Right lobe of liver (tissue), 6 donors: ENCODE data around the gene WDFY2. TPM values are rescaled to one million over a fixed set of nuclear protein-coding genes. Genes with fewer than 3 reads are reported as not detected.

Experiments
- ATAC-seq, 4 donors: fragments of 200-7000 bp; cut with Tn5 transposase; one replicate each; pipeline ENCODE4 v1.9.1; 2020; ENCODE audit warnings: mild to moderate bottlenecking in 4 of 4, moderate library complexity in 4 of 4
- DNase-seq, 3 donors: peaks; one replicate each; pipeline ENCODE4 v3.0.0-alpha.2; 2020
- H3K27ac ChIP-seq, 3 donors: fragments of 200-600 bp; one replicate each; pipeline ENCODE4 v1.8.0; 2022
- H3K27me3 ChIP-seq, 2 donors: fragments of 200-600 bp; one replicate each; pipeline ENCODE4 v1.8.0; 2022
- H3K36me3 ChIP-seq, 4 donors: fragments of 200-600 bp; sonication (generic) in 1 of 4; one replicate each; pipeline versions ENCODE4 v1.5.1 to v1.8.0; 2017 to 2022; ENCODE audit warnings: control low read depth in 1 of 4
- H3K4me1 ChIP-seq, 4 donors: fragments of 200-600 bp; sonication (generic) in 1 of 4; one replicate each; pipeline versions ENCODE4 v1.5.1 to v1.8.0; 2017 to 2022; ENCODE audit warnings: control low read depth in 1 of 4
- H3K4me3 ChIP-seq, 3 donors: fragments of 200-600 bp; one replicate each; pipeline ENCODE4 v1.8.0; 2022
- H3K9me3 ChIP-seq, 4 donors: fragments of 200-600 bp; sonication (generic) in 1 of 4; one replicate each; pipeline versions ENCODE4 v1.5.1 to v1.8.0; 2017 to 2022; ENCODE audit warnings: control low read depth in 1 of 4
- CTCF ChIP-seq, 4 donors: fragments of 200-600 bp in 3 of 4; fragments of 450-650 bp in 1 of 4; IDR thresholded peaks; one replicate each; pipeline versions ENCODE4 v1.5.1 to v1.8.0; 2016 to 2022; ENCODE audit warnings: antibody characterized with exemption in 4 of 4, mild to moderate bottlenecking in 2 of 4
- POLR2A ChIP-seq: fragments of 450-650 bp; IDR thresholded peaks from one replicate; pipeline ENCODE4 v1.6.1; 2017; ENCODE audit warnings: antibody characterized with exemption, mild to moderate bottlenecking
- WGBS: methylation state at CpG from one replicate; pipeline ENCODE4 v1.1.6; 2018; ENCODE audit warnings: low coverage, low lambda C conversion rate; ENCODE audit not compliant: insufficient coverage; ENCODE audit errors: missing lambda C conversion rate; 5-methylcytosine and 5-hydroxymethylcytosine counted together
- intact Hi-C, 2 donors: fragments of 100-400 bp; cut with DNase I; formaldehyde crosslinking; loops; one replicate each; pipeline versions ENCODE4 v1.11.2 to v1.14.1; 2022
- total RNA-seq, 6 experiments: library from RNA; depleted of rRNA in 2 of 6; stranded (reverse); fragments of >200 nt in 2 of 6; fragmentation: NEBNext Ultra II Directional in 3 of 6; extraction: Animal tissue kit (Norgen Biotek cat#: 25700) in 3 of 6; gene quantifications; one replicate each; pipeline versions ENCODE4 v1.1.0 to v1.2.4, GENCODE V29; 2016 to 2023
- donor health status: DM: no; HTN: yes; CAD: no.
- donor health status: DM: no; HTN: no; CAD: no.
- donor health status: DM: no; HTN: no; CAD: no.
- donor health status: DM: no; HTN: yes; CAD: no.
- donor health status: DM: no; HTN: yes; CAD: no.

The WDFY2 gene
- total RNA-seq, 6 experiments from 2014 or later, result 4.5 to 12.0 (median 7.3) TPM

GRCh38 chr13:51600703-51601102 lies 16.4 kb downstream of the WDFY2 start:
- no peaks in the 10 kb centered on the region for H3K36me3 ChIP-seq
- no peak overlapping the region for H3K27ac ChIP-seq
- ATAC-seq (no peak), DNase-seq (no peak)
- TF ChIP-seq POLR2A, result no peak
- TF ChIP-seq CTCF (IDR thresholded peaks at IDR 0.05), result no peak
- H3K4me1 ChIP-seq, result peaks cover 0 to 10% (median 0%) of the 10 kb centered on the region in 4 donors
- WGBS, result 90% methylated on average over 3 of the region's 3 CpGs
- no peak overlapping the region for H3K4me3 ChIP-seq
- no peaks in the 10 kb centered on the region for H3K27me3 ChIP-seq
- intact Hi-C loops, result no loop called here
- H3K9me3 ChIP-seq, result no peaks in the 10 kb centered on the region

DNA sequence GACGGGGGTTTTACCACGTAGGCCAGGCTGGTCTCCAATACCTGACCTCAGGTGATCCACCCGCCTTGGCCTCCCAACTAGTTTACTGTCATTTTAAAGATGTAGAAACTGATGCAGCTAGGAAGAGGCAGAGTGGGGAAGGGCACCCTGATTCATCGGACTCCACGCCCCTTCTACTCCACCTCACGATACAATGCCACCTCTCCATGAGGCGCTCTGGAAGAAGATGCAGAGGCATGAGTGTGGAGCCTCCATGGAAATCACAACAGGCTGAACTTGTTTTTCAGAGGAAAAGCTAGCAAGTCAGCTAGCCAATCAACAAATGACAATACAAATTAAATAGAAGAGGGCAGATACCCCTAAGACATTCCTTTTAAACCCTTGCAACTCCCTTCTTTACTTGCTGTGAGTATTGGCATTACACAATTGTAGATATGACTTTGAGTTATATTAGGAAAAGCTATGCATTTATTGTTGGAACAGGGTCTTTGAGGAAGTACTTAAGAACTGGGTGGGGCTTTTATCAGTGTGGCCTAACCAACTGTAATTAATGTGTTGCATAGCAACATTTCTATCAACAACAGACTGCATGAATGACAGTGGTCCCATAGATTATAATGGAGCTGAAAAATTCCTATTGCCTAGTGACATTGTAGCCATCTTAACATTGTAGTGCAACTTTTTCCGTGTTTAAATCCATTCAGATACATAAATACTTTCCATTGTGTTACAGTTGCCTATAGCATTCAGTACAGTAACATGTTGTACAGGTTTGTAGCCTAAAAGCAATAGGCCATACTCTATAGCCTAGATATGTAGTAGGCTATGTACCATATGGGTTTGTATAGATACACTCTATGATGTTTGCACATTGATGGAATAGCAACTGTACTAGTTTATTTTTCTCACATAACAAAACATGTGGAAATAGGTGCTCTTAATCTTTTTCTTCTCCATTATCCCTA lies 17.6 kb downstream of the WDFY2 start:
- no peak for DNase-seq
- no peak overlapping the region for H3K4me3 ChIP-seq
- H3K9me3 ChIP-seq, result no peaks in the 10 kb centered on the region
- no peak for ATAC-seq
- WGBS, result 89% methylated on average over 8 of the region's 8 CpGs
- intact Hi-C loops, result no loop called here
- no peaks in the 10 kb centered on the region for H3K27me3 ChIP-seq
- H3K36me3 ChIP-seq, result no peaks in the 10 kb centered on the region
- peaks cover 0 to 10% (median 0%) of the 10 kb centered on the region in 4 donors for H3K4me1 ChIP-seq
- TF ChIP-seq POLR2A (no peak), CTCF (IDR thresholded peaks at IDR 0.05) (no peak)
- no peak overlapping the region for H3K27ac ChIP-seq

- DNase-seq (no peak), ATAC-seq (peak; percentile 26 to 72 (median 58))
Measured at GRCh38 chr13:51603716-51604115, 19.5 kb downstream of the WDFY2 start.

GRCh38 chr13:51605698-51606097 lies 21.4 kb downstream of the WDFY2 start:
- H3K4me3 ChIP-seq, result no peak overlapping the region
- 62% methylated on average over 4 of the region's 4 CpGs for WGBS
- intact Hi-C loops, result no loop called here
- no peaks in the 10 kb centered on the region for H3K4me1 ChIP-seq
- H3K36me3 ChIP-seq, result no peaks in the 10 kb centered on the region
- TF ChIP-seq POLR2A, result no peak
- no peak for TF ChIP-seq CTCF (IDR thresholded peaks at IDR 0.05)
- DNase-seq, result no peak
- H3K27me3 ChIP-seq, result no peaks in the 10 kb centered on the region
- H3K9me3 ChIP-seq, result no peaks in the 10 kb centered on the region
- ATAC-seq, result no peak
- no peak overlapping the region for H3K27ac ChIP-seq

More at GRCh38 chr13:51603716-51604115, 19.5 kb downstream of the WDFY2 start:
- Histone ChIP-seq H3K4me1 (peaks cover 0 to 10% (median 0%) of the 10 kb centered on the region in 4 donors), H3K9me3 (no peaks in the 10 kb centered on the region), H3K4me3 (no peak overlapping the region), H3K36me3 (no peaks in the 10 kb centered on the region), H3K27me3 (no peaks in the 10 kb centered on the region), H3K27ac (no peak overlapping the region)
- 42% methylated on average over 1 of the region's 1 CpG for WGBS
- intact Hi-C loops, result no loop called here
- TF ChIP-seq CTCF (IDR thresholded peaks at IDR 0.05) (no peak), POLR2A (no peak)
